Left colon (tissue), 2 donors: ENCODE results near the gene MYL9. TPM values are rescaled to one million over a fixed set of nuclear protein-coding genes. Genes with fewer than 3 reads are reported as not detected.
"Not testable (repeated sequence)": the region's sequence is repeated elsewhere in the genome, so short reads cannot be mapped to it uniquely, and the experiment has no call there.

Source experiments
- ATAC-seq: fragments of 200-7000 bp; cut with Tn5 transposase; one replicate; pipeline ENCODE4 v1.9.1; 2020; ENCODE audit warnings: mild to moderate bottlenecking, moderate library complexity
- DNase-seq, 2 donors: peaks; one replicate each; pipeline ENCODE4 v3.0.0-alpha.2; 2020
- intact Hi-C, 2 donors: fragments of 100-400 bp; cut with DNase I in 1 of 2; cut with micrococcal nuclease in 1 of 2; formaldehyde crosslinking; loops; one replicate each; pipeline versions ENCODE4 v1.11.2 to v1.14.0; 2022; cut with DNase I, micrococcal nuclease
- total RNA-seq, 2 donors: library from RNA; stranded (reverse); fragmentation: NEBNext Ultra II Directional; extraction: Animal tissue kit (Norgen Biotek cat#: 25700); gene quantifications; one replicate each; pipeline ENCODE4 v1.2.1, GENCODE V29; 2021
- donor health status: DM: no; HTN: no; CAD: no.
- donor health status: DM: yes; HTN: yes; CAD: no.

Gene MYL9
- total RNA-seq, 2 donors from 2014 or later, result 36.9 to 484 TPM

DNA sequence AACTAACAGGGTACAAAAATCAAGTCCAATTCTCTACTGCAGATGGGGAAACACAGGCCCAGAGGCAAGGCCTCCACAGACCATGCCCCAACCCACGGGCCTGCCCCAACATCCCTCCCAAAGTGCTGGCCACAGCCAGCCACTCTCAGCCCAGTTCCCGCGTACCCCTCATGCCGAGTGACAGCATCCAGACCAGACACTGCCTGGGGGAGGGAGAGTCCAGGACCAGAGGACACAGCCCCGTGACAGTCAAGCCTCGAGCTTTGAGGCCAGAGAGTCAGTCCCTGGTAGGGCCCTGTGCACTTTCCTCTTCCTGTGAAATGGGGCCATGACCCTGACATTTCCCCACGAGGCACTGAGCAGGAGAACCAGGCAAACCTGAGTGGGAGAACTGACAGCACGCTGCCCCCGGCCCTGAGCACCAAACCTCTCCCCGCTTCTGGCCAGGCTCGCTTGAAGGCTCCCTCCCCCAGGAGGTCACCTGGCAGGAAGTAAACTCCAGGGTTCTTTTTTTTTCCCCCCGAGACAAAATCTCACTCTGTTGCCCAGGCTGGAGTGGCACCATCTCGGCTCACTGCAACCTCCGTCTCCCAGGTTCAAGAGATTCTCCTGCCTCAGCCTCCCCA is 4.9 kb downstream of the MYL9 start:
- intact Hi-C loops, result no loop called here
- DNase-seq, result no peak
- ATAC-seq, result no peak

GRCh38 chr20:36547186-36548005 is 6.1 kb downstream of the MYL9 start:
- DNase-seq, result no peak
- intact Hi-C loops, result no loop called here
- no peak for ATAC-seq

GRCh38 chr20:36548006-36548315 is 6.6 kb downstream of the MYL9 start:
- no peak for DNase-seq
- intact Hi-C loops, result no loop called here
- no peak for ATAC-seq

GRCh38 chr20:36548704-36549627 is 7.6 kb downstream of the MYL9 start:
- no peak for ATAC-seq
- intact Hi-C loops, result no loop called here

GRCh38 chr20:36549628-36549941 is 8.3 kb downstream of the MYL9 start:
- ATAC-seq (no peak), DNase-seq (no peak)
- intact Hi-C loops, result no loop called here

More at GRCh38 chr20:36548704-36549627, 7.6 kb downstream of the MYL9 start:
- DNase-seq, result no peak

GRCh38 chr20:36549942-36550789 is 8.8 kb downstream of the MYL9 start:
- ATAC-seq, result peak; percentile 28
- intact Hi-C loops, result no loop called here

DNA sequence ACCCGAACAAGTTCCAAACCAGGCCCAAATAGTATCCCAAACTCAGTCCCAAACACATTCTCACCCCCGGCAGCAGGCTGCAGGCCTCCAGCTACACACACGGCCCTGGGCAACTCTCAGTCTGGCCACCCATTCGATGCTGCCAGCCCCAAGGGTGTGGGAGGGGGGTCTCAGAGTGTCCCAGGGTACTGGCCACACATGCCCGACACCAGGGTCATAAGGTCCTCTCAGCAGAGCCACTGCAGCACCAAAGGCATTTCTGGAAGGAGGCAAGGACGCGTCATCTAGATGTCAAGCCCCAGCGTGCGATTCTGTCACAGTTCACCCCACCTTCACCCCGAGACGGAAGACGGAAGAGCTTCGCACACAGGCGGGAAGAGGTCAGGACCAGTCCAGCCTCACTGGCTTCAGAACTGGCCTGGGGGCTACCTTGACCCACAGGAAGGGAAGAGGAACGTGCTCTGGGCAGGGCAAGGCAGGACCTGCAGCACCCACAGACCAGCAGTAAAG is 9.5 kb downstream of the MYL9 start:
- DNase-seq, result no peak
- peak; percentile 22 for ATAC-seq
- intact Hi-C loops, result no loop called here

More at GRCh38 chr20:36549942-36550789, 8.8 kb downstream of the MYL9 start:
- DNase-seq, result no peak

- intact Hi-C loops, result loop anchor here in 1 of 2 donors (5.0 kb wide), 1 partner anchor 47 kb away; no protein-coding TSS in a partner anchor
- no peak for DNase-seq
- ATAC-seq, result no peak
Measured at GRCh38 chr20:36555248-36555647, 13.9 kb downstream of the MYL9 start.

DNA sequence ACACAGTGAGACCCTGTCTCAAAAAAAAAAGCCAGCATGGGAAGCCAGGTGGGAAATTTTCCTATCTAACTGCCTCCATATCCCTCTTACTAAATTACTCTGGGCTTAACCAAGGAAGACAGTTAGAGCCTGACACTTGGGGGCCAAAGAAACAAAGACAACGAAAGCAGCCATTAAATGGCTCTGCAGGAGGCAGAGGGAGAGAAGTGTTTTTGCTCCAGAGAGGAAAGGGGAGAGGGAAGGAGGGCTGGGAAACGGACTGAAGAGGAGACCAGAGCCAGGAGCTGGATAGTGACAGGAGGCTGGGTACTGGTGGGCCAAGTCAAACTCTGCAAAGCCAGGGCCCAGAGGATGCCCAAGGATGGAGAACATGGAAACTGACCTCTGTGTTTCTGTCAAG is 21.4 kb downstream of the MYL9 start:
- ATAC-seq, result no peak
- intact Hi-C loops, result no loop called here
- no peak for DNase-seq

- DNase-seq (no peak), ATAC-seq (no peak)
- intact Hi-C loops, result no loop called here
Measured at GRCh38 chr20:36563374-36563773, 22.1 kb downstream of the MYL9 start.

- DNase-seq, intact Hi-C loops: not testable (repeated sequence)
Measured at GRCh38 chr20:36564078-36564725, 22.9 kb downstream of the MYL9 start.

GRCh38 chr20:36564726-36565121 is 23.4 kb downstream of the MYL9 start:
- intact Hi-C loops, ATAC-seq, DNase-seq: not testable (repeated sequence)

More at GRCh38 chr20:36564078-36564725, 22.9 kb downstream of the MYL9 start:
- ATAC-seq, result not testable (repeated sequence)

DNA sequence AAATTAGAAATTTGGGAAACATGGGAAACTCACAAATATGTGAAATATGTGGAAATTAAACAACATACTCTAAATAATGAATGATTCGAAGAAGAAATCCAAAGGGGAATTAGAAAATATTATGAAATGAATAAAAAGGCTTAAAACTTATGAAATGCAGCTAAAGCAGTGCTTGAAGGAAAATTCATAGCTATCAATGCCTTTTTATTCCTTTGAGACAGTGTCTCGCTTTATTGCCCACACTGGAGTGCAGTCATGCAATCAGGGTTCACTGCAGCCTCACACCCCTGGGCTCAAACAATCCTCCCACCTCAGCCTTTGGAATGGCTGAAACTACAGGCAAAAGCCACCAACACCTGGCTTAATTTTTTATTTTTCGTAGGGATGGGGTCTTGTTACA is 24.2 kb downstream of the MYL9 start:
- DNase-seq (no peak), ATAC-seq (no peak)
- intact Hi-C loops, result no loop called here

- ATAC-seq (no peak), DNase-seq (no peak)
- intact Hi-C loops, result no loop called here
Measured at GRCh38 chr20:36569847-36570429, 28.6 kb downstream of the MYL9 start.

DNA sequence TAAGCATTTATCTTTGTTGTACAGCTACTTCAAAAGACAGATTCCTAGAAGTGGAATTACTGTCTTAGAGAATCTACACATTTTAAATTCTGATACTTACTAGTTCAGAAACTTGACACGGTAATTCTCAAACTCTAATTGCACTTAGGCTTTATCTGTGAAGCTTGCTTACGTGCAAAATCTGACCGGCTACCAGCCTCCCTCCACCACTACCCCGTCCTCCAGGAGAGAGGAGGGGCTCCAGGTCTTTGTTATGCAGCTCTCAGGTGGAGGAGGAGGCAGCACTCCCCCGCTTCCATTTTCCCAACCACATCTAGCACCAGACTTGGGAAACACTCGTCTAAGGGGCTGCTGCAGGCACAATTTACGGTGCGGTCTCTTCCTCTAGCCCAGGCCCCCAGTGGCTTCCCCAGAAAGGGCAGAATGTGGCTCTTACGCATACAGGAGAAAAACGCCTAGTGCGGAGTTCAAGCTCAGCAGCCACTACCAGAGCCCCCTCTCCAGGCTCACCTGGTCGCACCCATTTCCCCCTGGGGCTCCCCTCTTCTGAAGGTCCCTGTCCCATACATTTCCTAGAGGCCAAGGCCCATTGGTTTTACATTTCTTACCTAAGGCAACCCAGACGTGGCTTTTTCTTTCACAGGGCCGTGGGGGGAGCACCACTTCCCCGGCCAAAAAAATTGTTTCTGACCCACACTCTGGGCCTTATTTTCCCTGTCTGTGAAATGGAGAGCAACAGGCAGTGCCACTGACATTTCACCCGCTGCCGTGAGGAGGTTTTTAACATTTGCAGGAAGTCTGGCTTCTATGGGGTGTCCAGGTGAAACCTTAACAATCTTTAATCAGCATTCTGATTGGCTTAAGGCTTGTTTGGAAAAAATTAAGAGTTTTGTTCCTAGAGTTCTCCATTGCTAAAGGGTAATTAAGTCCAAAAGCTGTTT is 30.5 kb downstream of the MYL9 start:
- DNase-seq, result no peak
- ATAC-seq, result no peak
- intact Hi-C loops, result no loop called here

GRCh38 chr20:36572701-36573102 is 31.4 kb downstream of the MYL9 start:
- DNase-seq (peak in 1 of 2 donors; percentile 30), ATAC-seq (peak; percentile 15)
- intact Hi-C loops, result no loop called here
